Activated T-helper 9 cell treated with anti-CD3 and anti-CD28 coated beads, Interleukin-2, amount 50 U/mL, for 16 hours (primary cell): ENCODE measurements around the gene CACNA2D3.
"Not testable (repeated sequence)": the region's sequence is repeated elsewhere in the genome, so short reads cannot be mapped to it uniquely, and the experiment has no call there.

Source experiments
- DNase-seq: peaks from one replicate; pipeline ENCODE4 v3.0.0-alpha.2; 2020; ENCODE audit warnings: low read depth

The CACNA2D3 gene

GRCh38 chr3:54965746-54966145, 843.4 kb downstream of the CACNA2D3 start:
- DNase-seq, result no peak

GRCh38 chr3:54966979-54967378, 844.6 kb downstream of the CACNA2D3 start:
- no peak for DNase-seq

DNA sequence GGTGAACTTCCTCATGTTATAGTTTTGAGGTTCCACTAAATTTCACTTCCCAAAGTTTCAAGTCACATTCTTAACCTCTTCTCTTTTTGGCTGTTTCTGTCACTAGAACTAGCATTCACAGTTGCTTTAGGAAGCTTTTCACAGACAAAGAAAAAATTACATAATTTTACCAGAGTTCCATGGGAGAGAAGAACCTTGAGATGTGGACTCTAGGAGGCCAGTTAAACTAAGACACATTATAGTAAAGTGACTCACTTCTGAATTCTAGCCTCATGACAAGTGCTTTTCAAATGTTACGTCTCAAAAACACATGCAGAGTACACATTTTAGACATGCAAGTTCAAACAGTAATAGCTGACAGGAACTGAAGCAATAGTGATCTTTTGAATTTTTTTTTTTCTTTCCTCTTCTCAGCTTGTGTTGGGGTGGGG, 845.4 kb downstream of the CACNA2D3 start:
- DNase-seq, result no peak

DNA sequence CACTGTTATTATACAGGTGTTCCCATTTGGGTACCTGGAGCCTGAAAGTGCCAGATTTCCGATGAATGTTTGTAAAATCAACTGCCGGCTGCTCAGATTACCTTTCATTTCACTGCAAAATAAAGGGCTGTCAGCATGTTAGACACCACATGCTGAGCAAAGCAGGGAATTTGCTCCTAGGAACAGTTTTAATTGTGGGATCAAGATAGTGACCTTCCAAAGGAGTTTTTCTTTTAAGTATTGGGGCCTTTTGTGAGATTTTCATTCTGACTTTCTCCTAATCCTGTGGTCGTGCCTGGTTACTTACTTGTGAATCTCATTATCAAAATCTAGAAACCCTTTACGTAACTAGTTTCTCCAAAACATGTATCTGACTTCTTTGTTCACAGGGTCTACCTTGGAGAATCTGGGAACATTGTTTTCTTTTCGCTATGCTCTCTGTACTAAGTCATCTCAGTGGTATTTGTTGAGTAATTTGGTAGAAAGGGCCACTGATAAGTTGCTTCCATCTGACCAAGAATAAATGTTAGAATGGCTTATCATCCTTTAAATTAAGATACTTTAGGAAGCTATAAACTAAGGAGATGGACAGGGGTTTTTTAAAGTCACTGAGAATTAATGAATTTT, 846.3 kb downstream of the CACNA2D3 start:
- DNase-seq, result no peak

- DNase-seq, result no peak
Observed at GRCh38 chr3:54969652-54970051, 847.3 kb downstream of the CACNA2D3 start.

DNA sequence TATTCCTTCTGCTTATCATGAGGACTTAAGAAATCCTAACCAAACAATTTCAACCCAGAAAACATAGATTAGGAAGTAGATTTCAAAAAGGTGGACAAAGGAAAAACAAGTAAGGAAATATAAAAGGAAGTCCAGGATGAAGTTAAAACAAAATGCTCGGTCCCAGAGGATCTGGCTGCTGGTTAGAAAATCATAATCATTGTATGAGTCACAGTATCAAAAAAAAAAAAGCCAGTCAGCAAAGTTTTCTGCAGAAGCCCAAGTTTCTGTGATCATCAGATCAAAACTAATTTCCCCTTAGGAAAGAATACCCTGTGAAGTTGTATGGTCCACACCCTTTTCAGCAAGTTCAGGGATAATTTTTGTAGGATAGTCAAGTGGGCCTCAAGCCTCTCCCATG, 848.5 kb downstream of the CACNA2D3 start:
- no peak for DNase-seq

DNA sequence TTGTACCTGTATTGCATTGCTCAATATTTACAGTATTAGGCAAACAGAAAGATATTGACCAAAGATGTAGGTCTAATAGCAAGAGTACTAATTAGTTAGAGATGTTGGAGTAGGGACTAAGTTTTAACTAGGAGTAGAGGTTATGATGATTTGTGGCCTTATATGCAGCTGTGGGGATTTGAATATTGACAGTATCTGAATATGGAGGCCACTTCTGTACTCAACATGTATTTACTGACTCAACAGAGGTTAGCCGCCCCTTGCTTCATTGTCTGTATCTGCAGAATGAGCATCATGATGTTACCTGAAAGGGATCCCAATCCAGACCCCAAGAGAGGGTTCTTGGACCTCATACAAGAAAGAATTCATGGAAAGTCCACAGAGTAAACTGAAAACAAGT, 855.1 kb downstream of the CACNA2D3 start:
- no peak for DNase-seq

DNA sequence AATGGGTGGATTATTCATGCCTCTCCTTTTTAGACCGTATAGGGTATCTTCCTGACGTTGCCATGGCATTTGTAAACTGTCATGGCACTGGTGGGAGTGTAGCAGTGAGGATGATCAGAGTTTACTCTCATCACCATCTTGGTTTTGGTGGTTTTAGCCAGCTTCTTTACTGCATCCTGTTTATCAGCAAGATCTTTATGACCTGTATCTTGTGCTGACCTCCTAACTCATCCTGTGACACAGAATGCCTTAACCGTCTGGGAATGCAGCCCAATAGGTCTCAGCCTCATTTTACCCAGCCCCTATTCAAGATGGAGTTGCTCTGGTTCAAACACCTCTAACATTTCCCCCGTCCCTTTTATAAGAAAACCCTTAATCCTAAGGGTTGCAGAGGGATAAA, 855.6 kb downstream of the CACNA2D3 start:
- not testable (repeated sequence) for DNase-seq

DNA sequence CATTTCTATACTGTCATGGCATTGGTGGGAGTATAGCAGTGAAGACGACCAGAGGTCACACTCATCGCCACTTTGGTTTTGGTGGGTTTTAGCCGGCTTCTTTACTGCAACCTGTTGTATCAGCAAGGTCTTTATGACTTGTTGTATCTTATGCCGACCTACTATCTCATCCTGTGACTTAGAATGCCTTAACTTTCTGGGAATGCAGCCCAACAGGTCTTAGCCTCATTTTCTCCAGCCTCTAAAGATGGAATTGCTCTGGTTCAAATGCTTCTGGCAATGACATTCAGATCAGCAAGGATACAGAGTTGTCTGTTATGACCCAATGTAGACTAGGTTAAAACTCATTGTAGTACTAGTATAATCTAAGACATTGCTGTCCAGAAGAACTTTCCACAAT, 860.5 kb downstream of the CACNA2D3 start:
- DNase-seq, result no peak

- DNase-seq, result no peak
Observed at GRCh38 chr3:54983266-54984099, 861.1 kb downstream of the CACNA2D3 start.

GRCh38 chr3:54985856-54986255, 863.5 kb downstream of the CACNA2D3 start:
- DNase-seq, result no peak

- DNase-seq, result no peak
Observed at GRCh38 chr3:54986294-54986693, 863.9 kb downstream of the CACNA2D3 start.

DNA sequence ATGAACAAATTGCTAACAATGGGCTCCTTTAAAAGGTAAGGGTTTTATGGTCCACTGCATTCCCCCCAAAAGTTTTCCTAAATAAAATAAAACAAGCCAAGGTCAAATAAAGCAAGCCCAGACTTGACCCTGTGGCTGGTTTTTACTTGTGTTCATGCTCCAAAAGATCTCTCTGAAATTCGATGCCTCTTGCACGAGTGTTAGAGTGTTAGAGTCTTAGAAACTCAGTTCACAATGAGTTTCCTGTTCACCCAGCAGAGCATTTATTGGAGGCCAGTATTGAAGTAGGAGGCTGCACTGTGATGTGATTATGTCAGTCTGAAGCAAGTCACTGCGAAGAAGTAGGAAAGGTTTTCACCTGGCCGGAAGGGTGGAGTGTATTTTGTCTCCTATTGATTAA, 865.4 kb downstream of the CACNA2D3 start:
- DNase-seq, result no peak

DNA sequence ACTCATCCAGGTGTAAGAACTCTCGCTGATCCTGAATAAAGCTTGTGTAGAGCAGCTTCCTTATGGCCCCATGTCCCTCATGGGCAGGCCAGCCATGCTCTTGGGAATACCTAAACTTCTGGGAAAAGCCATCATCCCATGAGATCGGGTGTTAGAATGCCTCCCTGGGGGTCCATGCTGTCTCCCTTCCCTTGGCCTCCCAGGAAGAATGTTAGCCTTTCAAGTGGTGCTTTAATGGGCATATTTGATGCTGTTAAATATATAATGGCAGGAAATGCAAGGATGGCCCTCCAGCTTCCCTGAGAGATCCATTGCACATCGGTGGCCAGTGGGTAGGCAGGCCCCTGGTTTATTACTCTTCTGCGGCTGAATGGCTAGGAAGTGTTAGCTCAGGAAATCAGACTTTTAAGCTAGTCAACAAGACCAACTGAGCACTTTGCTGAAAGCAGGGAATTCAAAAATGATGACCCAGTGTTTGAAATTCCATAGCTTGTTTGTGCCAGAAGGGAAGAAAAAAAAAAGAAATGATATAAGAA, 866.0 kb downstream of the CACNA2D3 start:
- DNase-seq, result no peak

- no peak for DNase-seq
Observed at GRCh38 chr3:54988838-54989630, 866.7 kb downstream of the CACNA2D3 start.

DNA sequence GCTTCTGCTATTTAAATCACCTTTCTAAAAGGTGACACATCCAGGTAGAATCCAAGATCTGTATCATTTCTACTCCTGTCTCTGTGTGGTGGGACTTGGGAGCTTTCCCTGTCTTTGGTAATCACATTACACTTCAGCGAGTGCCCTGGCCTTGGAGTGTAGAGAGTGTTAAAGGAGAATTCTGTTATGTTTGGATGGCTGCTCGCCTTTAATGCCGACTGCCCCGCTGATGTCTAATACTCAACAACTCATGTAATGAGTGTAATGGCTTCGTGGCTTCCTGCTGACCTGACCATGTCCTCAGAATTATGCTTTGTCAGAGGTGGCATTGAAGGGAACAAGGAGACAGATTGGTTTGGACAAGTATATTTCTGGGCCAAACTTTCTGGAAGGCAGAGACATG, 871.8 kb downstream of the CACNA2D3 start:
- no peak for DNase-seq

GRCh38 chr3:54999159-54999558, 876.8 kb downstream of the CACNA2D3 start:
- DNase-seq, result no peak

DNA sequence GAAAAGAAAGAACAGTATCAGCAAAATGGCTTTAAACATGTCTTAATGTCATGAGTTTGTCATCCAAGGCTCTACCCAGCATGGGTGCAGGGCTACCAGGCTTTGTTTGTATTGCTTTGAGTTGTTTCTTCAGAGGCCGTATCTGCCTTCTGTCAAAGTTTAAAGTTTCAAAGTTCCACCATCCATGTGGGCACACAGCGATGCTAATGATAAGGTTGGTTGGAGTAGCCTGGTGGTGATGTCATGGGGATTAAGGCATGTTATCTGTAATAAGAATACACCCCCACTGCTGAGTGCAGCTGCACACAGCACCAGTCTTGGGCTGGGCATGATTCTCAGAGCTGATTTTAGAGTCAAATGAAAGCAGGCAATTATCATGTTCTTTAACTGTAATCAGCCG, 877.5 kb downstream of the CACNA2D3 start:
- DNase-seq, result no peak

GRCh38 chr3:55000546-55000945, 878.2 kb downstream of the CACNA2D3 start:
- DNase-seq, result no peak

GRCh38 chr3:55000953-55001352, 878.6 kb downstream of the CACNA2D3 start:
- DNase-seq, result no peak

- DNase-seq, result no peak
Observed at GRCh38 chr3:55002416-55002930, 880.1 kb downstream of the CACNA2D3 start.

- no peak for DNase-seq
Observed at GRCh38 chr3:55006244-55006676, 883.9 kb downstream of the CACNA2D3 start.
